Measurements from ENCODE around the gene SLC36A3. TPM values are rescaled to one million over a fixed set of nuclear protein-coding genes. Genes with fewer than 3 reads are reported as not detected.
"Not testable (repeated sequence)": the region's sequence is repeated elsewhere in the genome, so short reads cannot be mapped to it uniquely, and the experiment has no call there.

Gene SLC36A3
- polyA plus RNA-seq, 2 donors = not detected

- Histone ChIP-seq H3K4me3 (ENCODE audit: low read depth in 1 of 2, low read length in 2 of 2) (no peak overlapping the region), H3K4me1 (ENCODE audit: control insufficient read depth in 2 of 2, insufficient read depth in 2 of 2, low read length in 1 of 2) (no peaks in the 10 kb centered on the region), H3K27ac (ENCODE audit: low read depth in 2 of 2, low read length in 1 of 2) (no peak overlapping the region), H3K36me3 (ENCODE audit: control insufficient read depth in 2 of 2, insufficient read depth in 2 of 2, low read length in 1 of 2) (no peaks in the 10 kb centered on the region), H3K9me3 (ENCODE audit: control insufficient read depth in 2 of 2, insufficient read depth in 1 of 2, low read depth in 1 of 2, low read length in 1 of 2) (no peaks in the 10 kb centered on the region), H3K27me3 (ENCODE audit: control insufficient read depth in 1 of 2, insufficient read depth in 2 of 2, low read length in 2 of 2) (no peaks in the 10 kb centered on the region)
These were observed 7.4 kb upstream of the SLC36A3 start for GRCh38 chr5:151310932-151311331.

- H3K27ac ChIP-seq (ENCODE audit: low read depth in 2 of 2, low read length in 1 of 2); H3K4me3 ChIP-seq (ENCODE audit: low read depth in 1 of 2, low read length in 2 of 2): not testable (repeated sequence)
These were observed 6.3 kb upstream of the SLC36A3 start for GRCh38 chr5:151309821-151310220.

GRCh38 chr5:151309266-151309665, 5.7 kb upstream of the SLC36A3 start:
- not testable (repeated sequence) for H3K36me3 ChIP-seq (ENCODE audit: control insufficient read depth in 2 of 2, insufficient read depth in 2 of 2, low read length in 1 of 2)
- WGBS, 2 donors = 98% methylated on average over 23 to 27 of the region's 27 CpGs

More at GRCh38 chr5:151309821-151310220, 6.3 kb upstream of the SLC36A3 start:
- 88 to 96% methylated on average over 15 of the region's 15 CpGs for WGBS, 2 donors
- not testable (repeated sequence) for H3K9me3 ChIP-seq (ENCODE audit: control insufficient read depth in 2 of 2, insufficient read depth in 1 of 2, low read depth in 1 of 2, low read length in 1 of 2); H3K36me3 ChIP-seq (ENCODE audit: control insufficient read depth in 2 of 2, insufficient read depth in 2 of 2, low read length in 1 of 2); H3K4me1 ChIP-seq (ENCODE audit: control insufficient read depth in 2 of 2, insufficient read depth in 2 of 2, low read length in 1 of 2); H3K27me3 ChIP-seq (ENCODE audit: control insufficient read depth in 1 of 2, insufficient read depth in 2 of 2, low read length in 2 of 2)

DNA sequence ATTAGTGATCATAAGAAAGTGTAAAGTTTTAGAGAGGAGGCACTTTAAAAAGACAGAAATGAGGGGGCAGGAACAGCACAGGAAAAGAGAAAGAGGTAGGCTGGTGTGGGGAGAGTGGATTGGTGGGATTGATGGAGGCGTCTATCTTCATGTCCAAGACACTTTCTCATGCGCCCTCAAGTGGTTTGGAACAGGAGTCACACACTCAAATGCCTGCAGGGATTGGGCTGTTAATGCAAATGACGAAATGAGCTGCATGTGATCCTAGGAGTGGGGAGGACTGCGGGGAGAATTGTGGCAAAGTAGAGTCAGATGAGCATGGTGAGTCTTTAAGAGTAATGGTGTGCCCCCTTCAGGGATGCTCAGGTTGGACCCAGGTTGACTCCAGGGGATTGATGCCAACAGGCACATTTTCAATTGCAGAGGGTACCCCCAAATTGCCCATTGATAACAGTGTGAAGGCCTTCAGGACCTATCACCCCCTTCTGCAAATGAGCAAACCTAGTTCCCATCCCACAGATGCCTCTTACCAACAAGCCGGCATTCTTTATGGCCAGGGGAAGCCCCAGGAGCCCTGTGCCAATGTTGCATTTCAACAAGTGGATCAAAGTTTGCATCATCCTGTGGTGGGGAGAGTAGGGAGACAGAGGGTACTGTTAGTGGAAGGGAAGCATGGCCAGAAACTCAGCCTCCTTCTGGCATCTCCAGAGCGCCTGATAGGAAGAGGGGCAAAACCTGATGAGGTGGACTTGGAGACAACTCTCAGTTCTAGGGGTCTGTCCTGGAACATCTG, 5.3 kb downstream of the SLC36A3 start:
- Histone ChIP-seq H3K9me3 (ENCODE audit: control insufficient read depth in 2 of 2, insufficient read depth in 1 of 2, low read depth in 1 of 2, low read length in 1 of 2) (no peaks in the 10 kb centered on the region), H3K27ac (ENCODE audit: low read depth in 2 of 2, low read length in 1 of 2) (no peak overlapping the region), H3K4me1 (ENCODE audit: control insufficient read depth in 2 of 2, insufficient read depth in 2 of 2, low read length in 1 of 2) (peaks cover 2 to 4% of the 10 kb centered on the region in 2 donors), H3K4me3 (ENCODE audit: low read depth in 1 of 2, low read length in 2 of 2) (no peak overlapping the region), H3K36me3 (ENCODE audit: control insufficient read depth in 2 of 2, insufficient read depth in 2 of 2, low read length in 1 of 2) (no peaks in the 10 kb centered on the region), H3K27me3 (ENCODE audit: control insufficient read depth in 1 of 2, insufficient read depth in 2 of 2, low read length in 2 of 2) (no peaks in the 10 kb centered on the region)
- WGBS, 2 donors = 29 to 79% methylated on average over 6 of the region's 6 CpGs

More at GRCh38 chr5:151309266-151309665, 5.7 kb upstream of the SLC36A3 start:
- H3K27me3 ChIP-seq (ENCODE audit: control insufficient read depth in 1 of 2, insufficient read depth in 2 of 2, low read length in 2 of 2); H3K4me1 ChIP-seq (ENCODE audit: control insufficient read depth in 2 of 2, insufficient read depth in 2 of 2, low read length in 1 of 2); H3K27ac ChIP-seq (ENCODE audit: low read depth in 2 of 2, low read length in 1 of 2); H3K9me3 ChIP-seq (ENCODE audit: control insufficient read depth in 2 of 2, insufficient read depth in 1 of 2, low read depth in 1 of 2, low read length in 1 of 2); H3K4me3 ChIP-seq (ENCODE audit: low read depth in 1 of 2, low read length in 2 of 2): not testable (repeated sequence)

DNA sequence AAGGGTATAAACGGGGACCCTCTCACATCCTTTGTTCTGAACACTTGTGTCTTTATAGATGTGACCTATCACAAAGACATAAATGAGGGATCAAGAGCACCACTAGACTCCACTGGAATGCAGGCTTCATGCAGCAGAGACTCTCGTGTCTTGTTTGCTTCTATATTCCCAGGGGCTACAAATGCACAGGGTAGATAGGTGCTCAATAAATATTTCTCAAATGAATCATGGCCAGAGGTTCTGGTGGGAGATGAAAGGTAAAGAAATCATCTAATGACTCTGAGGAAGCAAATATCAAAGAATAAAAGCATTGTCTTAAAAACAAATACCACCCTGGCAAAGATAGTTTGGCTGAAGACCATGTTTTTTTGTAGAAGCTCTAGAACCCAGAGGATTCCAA, 6.6 kb downstream of the SLC36A3 start:
- H3K27me3 ChIP-seq (ENCODE audit: control insufficient read depth in 1 of 2, insufficient read depth in 2 of 2, low read length in 2 of 2) = no peaks in the 10 kb centered on the region
- no peaks in the 10 kb centered on the region for H3K36me3 ChIP-seq (ENCODE audit: control insufficient read depth in 2 of 2, insufficient read depth in 2 of 2, low read length in 1 of 2)
- no peak overlapping the region for H3K27ac ChIP-seq (ENCODE audit: low read depth in 2 of 2, low read length in 1 of 2)
- H3K9me3 ChIP-seq (ENCODE audit: control insufficient read depth in 2 of 2, insufficient read depth in 1 of 2, low read depth in 1 of 2, low read length in 1 of 2) = no peaks in the 10 kb centered on the region
- H3K4me1 ChIP-seq (ENCODE audit: control insufficient read depth in 2 of 2, insufficient read depth in 2 of 2, low read length in 1 of 2) = peaks cover 2 to 4% of the 10 kb centered on the region in 2 donors
- 66 to 73% methylated on average over 2 of the region's 2 CpGs for WGBS, 2 donors
- no peak overlapping the region for H3K4me3 ChIP-seq (ENCODE audit: low read depth in 1 of 2, low read length in 2 of 2)

DNA sequence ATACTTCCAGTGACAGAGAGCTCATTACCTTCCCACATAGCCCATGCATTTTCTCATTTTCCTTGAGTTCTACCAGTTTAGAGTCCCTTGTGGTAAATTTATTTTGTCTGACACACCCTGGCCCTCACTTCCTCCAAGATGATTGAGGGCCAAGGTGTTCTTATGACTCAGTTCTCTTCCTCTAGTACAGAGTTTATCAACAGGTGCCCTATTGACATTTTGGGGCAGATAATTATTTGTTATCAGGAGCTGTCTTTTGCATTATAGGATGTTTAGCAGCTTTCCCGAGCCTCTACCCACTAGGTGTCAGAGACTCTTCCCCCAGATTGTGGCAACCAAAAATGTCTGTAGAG, 7.1 kb downstream of the SLC36A3 start:
- 66 to 81% methylated on average over 1 of the region's 1 CpG for whole genome bisulfite sequencing, 2 donors
- no peak overlapping the region for H3K27ac ChIP-seq (ENCODE audit: low read depth in 2 of 2, low read length in 1 of 2)
- H3K4me3 ChIP-seq (ENCODE audit: low read depth in 1 of 2, low read length in 2 of 2) = no peak overlapping the region
- H3K4me1 ChIP-seq (ENCODE audit: control insufficient read depth in 2 of 2, insufficient read depth in 2 of 2, low read length in 1 of 2) = peaks cover 2 to 4% of the 10 kb centered on the region in 2 donors
- no peaks in the 10 kb centered on the region for H3K36me3 ChIP-seq (ENCODE audit: control insufficient read depth in 2 of 2, insufficient read depth in 2 of 2, low read length in 1 of 2)
- H3K9me3 ChIP-seq (ENCODE audit: control insufficient read depth in 2 of 2, insufficient read depth in 1 of 2, low read depth in 1 of 2, low read length in 1 of 2) = no peaks in the 10 kb centered on the region
- H3K27me3 ChIP-seq (ENCODE audit: control insufficient read depth in 1 of 2, insufficient read depth in 2 of 2, low read length in 2 of 2) = no peaks in the 10 kb centered on the region

DNA sequence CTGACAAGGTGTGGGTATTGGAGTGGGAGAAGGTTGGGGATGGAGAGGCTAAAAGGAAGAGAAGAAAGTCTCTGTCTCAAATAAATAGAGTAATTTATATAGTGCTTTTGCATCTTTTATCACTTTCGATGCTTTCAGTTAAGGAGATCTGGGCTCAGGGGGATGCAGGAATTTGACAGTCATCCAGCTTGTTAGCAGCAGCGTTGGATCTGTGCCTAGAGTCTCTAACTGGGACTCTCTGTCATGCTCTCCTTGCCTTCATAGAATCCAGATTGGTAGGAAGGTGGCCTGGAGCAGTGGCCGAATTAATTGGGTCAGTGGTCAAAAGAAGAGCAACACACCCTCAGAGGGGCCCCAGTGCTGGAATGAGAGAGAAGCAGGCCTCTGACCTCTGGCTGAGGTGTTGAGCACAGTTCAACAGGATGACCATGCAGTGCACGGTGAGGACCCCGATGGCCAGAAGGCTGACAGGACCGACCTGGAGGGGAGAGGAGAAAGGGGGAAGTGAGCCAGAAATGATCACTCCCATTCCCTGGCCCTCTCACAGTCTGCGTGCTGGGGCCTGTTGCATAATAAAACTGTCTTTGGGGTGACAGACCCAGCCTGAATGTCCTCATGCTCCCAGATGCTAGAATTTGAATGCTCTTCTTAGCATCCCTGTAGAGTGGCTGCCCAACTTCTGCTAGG, 7.6 kb downstream of the SLC36A3 start:
- Histone ChIP-seq H3K27ac (ENCODE audit: low read depth in 2 of 2, low read length in 1 of 2) (no peak overlapping the region), H3K9me3 (ENCODE audit: control insufficient read depth in 2 of 2, insufficient read depth in 1 of 2, low read depth in 1 of 2, low read length in 1 of 2) (no peaks in the 10 kb centered on the region), H3K27me3 (ENCODE audit: control insufficient read depth in 1 of 2, insufficient read depth in 2 of 2, low read length in 2 of 2) (no peaks in the 10 kb centered on the region), H3K36me3 (ENCODE audit: control insufficient read depth in 2 of 2, insufficient read depth in 2 of 2, low read length in 1 of 2) (no peaks in the 10 kb centered on the region), H3K4me1 (ENCODE audit: control insufficient read depth in 2 of 2, insufficient read depth in 2 of 2, low read length in 1 of 2) (peaks cover 2 to 4% of the 10 kb centered on the region in 2 donors), H3K4me3 (ENCODE audit: low read depth in 1 of 2, low read length in 2 of 2) (no peak overlapping the region)
- 52 to 55% methylated on average over 7 of the region's 7 CpGs for WGBS, 2 donors

- no peaks in the 10 kb centered on the region for H3K9me3 ChIP-seq (ENCODE audit: control insufficient read depth in 2 of 2, insufficient read depth in 1 of 2, low read depth in 1 of 2, low read length in 1 of 2)
- no peaks in the 10 kb centered on the region for H3K36me3 ChIP-seq (ENCODE audit: control insufficient read depth in 2 of 2, insufficient read depth in 2 of 2, low read length in 1 of 2)
- H3K4me3 ChIP-seq (ENCODE audit: low read depth in 1 of 2, low read length in 2 of 2) = no peak overlapping the region
- peaks cover 2 to 4% of the 10 kb centered on the region in 2 donors for H3K4me1 ChIP-seq (ENCODE audit: control insufficient read depth in 2 of 2, insufficient read depth in 2 of 2, low read length in 1 of 2)
- no peak overlapping the region for H3K27ac ChIP-seq (ENCODE audit: low read depth in 2 of 2, low read length in 1 of 2)
- H3K27me3 ChIP-seq (ENCODE audit: control insufficient read depth in 1 of 2, insufficient read depth in 2 of 2, low read length in 2 of 2) = no peaks in the 10 kb centered on the region
- 71 to 77% methylated on average over 5 of the region's 5 CpGs for WGBS, 2 donors
These were observed 8.4 kb downstream of the SLC36A3 start for GRCh38 chr5:151295138-151295537.

DNA sequence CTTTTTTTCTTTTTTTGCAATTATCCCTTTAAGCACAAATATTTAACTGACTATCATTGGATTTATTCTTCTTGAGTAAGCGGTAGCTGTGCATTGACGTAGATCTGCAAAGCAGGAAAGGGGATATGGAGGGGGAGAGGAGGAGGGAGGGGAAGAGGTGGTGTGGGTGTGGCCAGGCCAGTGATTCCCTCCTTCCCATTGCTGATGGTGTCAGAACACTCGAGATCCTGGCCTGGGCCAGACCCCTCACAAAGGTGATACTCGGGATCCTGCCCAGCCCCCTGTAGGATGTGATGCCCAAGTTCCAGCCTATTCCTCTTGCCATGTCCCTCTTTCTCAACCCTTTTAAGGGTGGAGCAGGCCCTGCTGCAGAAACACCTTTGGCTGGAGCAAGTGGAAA, 9.9 kb downstream of the SLC36A3 start:
- H3K27ac ChIP-seq (ENCODE audit: low read depth in 2 of 2, low read length in 1 of 2) = no peak overlapping the region
- no peaks in the 10 kb centered on the region for H3K27me3 ChIP-seq (ENCODE audit: control insufficient read depth in 1 of 2, insufficient read depth in 2 of 2, low read length in 2 of 2)
- H3K4me3 ChIP-seq (ENCODE audit: low read depth in 1 of 2, low read length in 2 of 2) = no peak overlapping the region
- H3K4me1 ChIP-seq (ENCODE audit: control insufficient read depth in 2 of 2, insufficient read depth in 2 of 2, low read length in 1 of 2) = peaks cover 2 to 4% of the 10 kb centered on the region in 2 donors
- H3K9me3 ChIP-seq (ENCODE audit: control insufficient read depth in 2 of 2, insufficient read depth in 1 of 2, low read depth in 1 of 2, low read length in 1 of 2) = no peaks in the 10 kb centered on the region
- 54 to 59% methylated on average over 4 of the region's 4 CpGs for WGBS, 2 donors
- H3K36me3 ChIP-seq (ENCODE audit: control insufficient read depth in 2 of 2, insufficient read depth in 2 of 2, low read length in 1 of 2) = no peaks in the 10 kb centered on the region

DNA sequence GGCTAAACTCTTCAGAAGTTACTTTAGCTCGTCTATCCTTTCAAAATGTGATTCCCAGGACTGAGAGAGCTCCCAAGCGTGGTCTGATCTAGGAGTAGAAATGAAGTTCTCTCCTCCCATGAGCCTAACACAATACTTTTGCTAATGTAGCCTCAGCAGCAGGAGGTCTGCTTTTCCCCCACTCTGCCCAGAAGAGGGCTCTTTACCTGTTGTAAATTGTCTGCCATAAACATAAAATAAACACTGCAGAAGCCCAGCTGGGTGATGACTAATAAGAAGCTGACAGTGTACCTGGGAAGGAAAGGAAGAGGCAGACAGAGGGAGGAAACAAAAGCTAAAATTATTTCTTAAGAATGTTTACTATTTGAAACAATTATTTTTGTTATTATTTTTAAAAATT, 15.4 kb downstream of the SLC36A3 start:
- no peaks in the 10 kb centered on the region for H3K27me3 ChIP-seq (ENCODE audit: control insufficient read depth in 1 of 2, insufficient read depth in 2 of 2, low read length in 2 of 2)
- no peaks in the 10 kb centered on the region for H3K4me1 ChIP-seq (ENCODE audit: control insufficient read depth in 2 of 2, insufficient read depth in 2 of 2, low read length in 1 of 2)
- no peaks in the 10 kb centered on the region for H3K36me3 ChIP-seq (ENCODE audit: control insufficient read depth in 2 of 2, insufficient read depth in 2 of 2, low read length in 1 of 2)
- no peak overlapping the region for H3K27ac ChIP-seq (ENCODE audit: low read depth in 2 of 2, low read length in 1 of 2)
- WGBS, 2 donors = 52 to 65% methylated on average over 2 of the region's 2 CpGs
- H3K4me3 ChIP-seq (ENCODE audit: low read depth in 1 of 2, low read length in 2 of 2) = no peak overlapping the region
- H3K9me3 ChIP-seq (ENCODE audit: control insufficient read depth in 2 of 2, insufficient read depth in 1 of 2, low read depth in 1 of 2, low read length in 1 of 2) = no peaks in the 10 kb centered on the region

Measured in esophagus (tissue), 2 donors.